ENCODE measurements around the gene MT1X. TPM values are rescaled to one million over a fixed set of nuclear protein-coding genes. Genes with fewer than 3 reads are reported as not detected.
A peak's percentile ranks its signal among the peaks of the same experiment; 100 is the strongest.

Gene MT1X
- polyA plus RNA-seq, 2 of the 4 experiments (the other 2 are of a cell fraction), result 44.0 to 131 TPM

DNA sequence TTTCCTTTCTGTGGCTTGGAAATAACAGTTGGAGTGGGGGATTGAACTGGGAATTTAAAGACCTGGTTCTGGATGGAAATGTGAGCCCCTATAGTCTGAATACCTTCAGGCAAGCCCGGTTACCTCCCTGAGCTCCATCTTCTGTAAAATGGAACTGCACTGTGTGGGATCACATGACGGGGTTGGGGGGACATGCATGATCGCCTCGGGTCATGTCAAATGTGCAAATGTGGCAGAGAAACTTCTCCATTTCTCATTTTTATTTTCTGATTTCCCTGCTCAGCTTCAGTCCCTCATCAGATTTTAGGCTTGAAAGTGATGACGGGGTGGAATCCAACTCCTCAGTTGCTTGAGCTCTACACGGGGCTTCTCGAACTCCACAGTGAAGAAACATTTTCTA is 29.1 kb upstream of the MT1X start:
- FAIRE-seq, result no peak
- CTCF ChIA-PET, result interaction anchor here (1.3 to 25.6 kb wide), 3 partner anchors 10 to 44 kb away, joined by 5 to 340 read pairs (median 15); partner anchors contain the start of gene MT2A
- Histone ChIP-seq H3K4me2 (no peak overlapping the region), H3K4me1 (peaks cover 14% of the 10 kb centered on the region; the same call in 2 of the 3 replicates), H3K27ac (no peak overlapping the region), H3K4me3 (no peak overlapping the region), H3K9me3 (no peaks in the 10 kb centered on the region)
- TF ChIP-seq TFCP2L1 (CRISPR knock-in tag; IDR thresholded peaks at IDR 0.05) (no peak), HDAC2 (IDR thresholded peaks at IDR 0.05) (no peak), ZC3H11A (IDR thresholded peaks at IDR 0.05) (no peak), CHD4 (IDR thresholded peaks at IDR 0.05; ENCODE audit: borderline replicate concordance) (no peak), POLR2A (IDR thresholded peaks at IDR 0.05; ENCODE audit: low read length) (no peak), CBX2 (IDR thresholded peaks at IDR 0.05; ENCODE audit: borderline replicate concordance, low read depth) (no peak), SREBF2 (IDR thresholded peaks at IDR 0.05) (no peak), CBX8 (IDR thresholded peaks at IDR 0.05) (no peak), MAZ (IDR thresholded peaks at IDR 0.05; ENCODE audit: borderline replicate concordance, low read depth, low read length) (no peak), RCOR1 (IDR thresholded peaks at IDR 0.05; ENCODE audit: low read depth, low read length) (no peak)
- TF ChIP-seq, protein P1, sequence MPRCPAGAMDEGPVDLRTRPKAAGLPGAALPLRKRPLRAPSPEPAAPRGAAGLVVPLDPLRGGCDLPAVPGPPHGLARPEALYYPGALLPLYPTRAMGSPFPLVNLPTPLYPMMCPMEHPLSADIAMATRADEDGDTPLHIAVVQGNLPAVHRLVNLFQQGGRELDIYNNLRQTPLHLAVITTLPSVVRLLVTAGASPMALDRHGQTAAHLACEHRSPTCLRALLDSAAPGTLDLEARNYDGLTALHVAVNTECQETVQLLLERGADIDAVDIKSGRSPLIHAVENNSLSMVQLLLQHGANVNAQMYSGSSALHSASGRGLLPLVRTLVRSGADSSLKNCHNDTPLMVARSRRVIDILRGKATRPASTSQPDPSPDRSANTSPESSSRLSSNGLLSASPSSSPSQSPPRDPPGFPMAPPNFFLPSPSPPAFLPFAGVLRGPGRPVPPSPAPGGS (IDR thresholded peaks at IDR 0.05), result no peak
- TF ChIP-seq, protein P2, sequence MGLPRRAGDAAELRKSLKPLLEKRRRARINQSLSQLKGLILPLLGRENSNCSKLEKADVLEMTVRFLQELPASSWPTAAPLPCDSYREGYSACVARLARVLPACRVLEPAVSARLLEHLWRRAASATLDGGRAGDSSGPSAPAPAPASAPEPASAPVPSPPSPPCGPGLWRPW (IDR thresholded peaks at IDR 0.05), result no peak
- TF ChIP-seq, protein P3, sequence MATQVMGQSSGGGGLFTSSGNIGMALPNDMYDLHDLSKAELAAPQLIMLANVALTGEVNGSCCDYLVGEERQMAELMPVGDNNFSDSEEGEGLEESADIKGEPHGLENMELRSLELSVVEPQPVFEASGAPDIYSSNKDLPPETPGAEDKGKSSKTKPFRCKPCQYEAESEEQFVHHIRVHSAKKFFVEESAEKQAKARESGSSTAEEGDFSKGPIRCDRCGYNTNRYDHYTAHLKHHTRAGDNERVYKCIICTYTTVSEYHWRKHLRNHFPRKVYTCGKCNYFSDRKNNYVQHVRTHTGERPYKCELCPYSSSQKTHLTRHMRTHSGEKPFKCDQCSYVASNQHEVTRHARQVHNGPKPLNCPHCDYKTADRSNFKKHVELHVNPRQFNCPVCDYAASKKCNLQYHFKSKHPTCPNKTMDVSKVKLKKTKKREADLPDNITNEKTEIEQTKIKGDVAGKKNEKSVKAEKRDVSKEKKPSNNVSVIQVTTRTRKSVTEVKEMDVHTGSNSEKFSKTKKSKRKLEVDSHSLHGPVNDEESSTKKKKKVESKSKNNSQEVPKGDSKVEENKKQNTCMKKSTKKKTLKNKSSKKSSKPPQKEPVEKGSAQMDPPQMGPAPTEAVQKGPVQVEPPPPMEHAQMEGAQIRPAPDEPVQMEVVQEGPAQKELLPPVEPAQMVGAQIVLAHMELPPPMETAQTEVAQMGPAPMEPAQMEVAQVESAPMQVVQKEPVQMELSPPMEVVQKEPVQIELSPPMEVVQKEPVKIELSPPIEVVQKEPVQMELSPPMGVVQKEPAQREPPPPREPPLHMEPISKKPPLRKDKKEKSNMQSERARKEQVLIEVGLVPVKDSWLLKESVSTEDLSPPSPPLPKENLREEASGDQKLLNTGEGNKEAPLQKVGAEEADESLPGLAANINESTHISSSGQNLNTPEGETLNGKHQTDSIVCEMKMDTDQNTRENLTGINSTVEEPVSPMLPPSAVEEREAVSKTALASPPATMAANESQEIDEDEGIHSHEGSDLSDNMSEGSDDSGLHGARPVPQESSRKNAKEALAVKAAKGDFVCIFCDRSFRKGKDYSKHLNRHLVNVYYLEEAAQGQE (IDR thresholded peaks at IDR 0.05), result no peak
- WGBS (ENCODE audit: missing lambda C conversion rate), result 91% methylated on average over 7 of the region's 7 CpGs
- DNase-seq (ENCODE audit: low read depth in 1 of 2, low spot score in 1 of 2), result no peak
- no peak for ATAC-seq
- POLR2A ChIA-PET, result no interaction called here

DNA sequence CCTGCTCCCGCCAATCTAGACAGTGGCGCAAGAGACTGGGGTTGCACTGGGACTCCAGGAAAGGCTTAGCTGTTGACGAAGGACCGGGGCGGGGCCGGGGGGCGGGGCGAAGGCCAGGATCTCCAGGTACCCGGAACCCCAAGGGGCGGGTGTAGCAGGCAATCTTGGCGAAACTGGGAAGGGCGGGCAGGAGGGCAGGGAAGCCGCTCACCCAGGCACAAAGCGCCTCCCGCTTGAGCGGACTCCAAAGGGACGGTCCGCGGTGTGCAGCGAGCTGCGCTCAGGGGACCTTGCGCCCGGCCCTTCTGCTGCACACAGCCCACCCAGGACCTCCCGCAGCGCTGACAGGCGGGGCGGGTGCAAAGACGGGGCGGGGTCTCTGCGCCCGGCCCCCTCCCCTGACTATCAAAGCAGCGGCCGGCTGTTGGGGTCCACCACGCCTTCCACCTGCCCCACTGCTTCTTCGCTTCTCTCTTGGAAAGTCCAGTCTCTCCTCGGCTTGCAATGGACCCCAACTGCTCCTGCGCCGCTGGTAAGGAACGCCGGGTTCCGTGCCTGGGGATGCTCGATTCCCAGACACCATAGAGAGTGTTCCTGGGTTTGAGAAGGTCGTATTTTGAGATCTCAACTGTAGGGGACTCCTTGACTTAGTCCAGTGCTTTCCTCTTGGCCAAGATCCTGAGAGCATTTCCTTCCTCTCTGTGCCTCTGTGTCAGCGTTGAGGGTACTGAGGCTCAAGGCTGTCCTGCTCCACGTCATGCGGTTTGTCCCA is 24.5 kb upstream of the MT1X start, which contains the start of gene MT1F:
MT1F (plus strand) TSS at position 405 of the 772 bp plus-strand sequence; CDS start at position 505, 100 bp downstream.
- 24% methylated on average over 35 of the region's 46 CpGs for WGBS (ENCODE audit: missing lambda C conversion rate)
- CTCF ChIA-PET, result interaction anchor here (0.8 to 25.6 kb wide), 5 partner anchors 15 to 144 kb away, joined by 3 to 340 read pairs (median 4); partner anchors contain the start of gene MT2A

More for the DNA sequence above, 24.5 kb upstream of the MT1X start, which contains the start of gene MT1F:
- POLR2A ChIA-PET, result interaction anchor here (0.5 to 1.4 kb wide), 13 partner anchors 10 to 178 kb away, joined by 3 to 16 read pairs (median 4); partner anchors contain the start of genes MT1G, MT1X and MT2A
- Histone ChIP-seq H3K4me1 (peaks cover 6% of the 10 kb centered on the region; the same call in 2 of the 3 replicates), H3K9me3 (no peaks in the 10 kb centered on the region), H3K27ac (peak within 1 kb of the TSS; percentile 75 to 83), H3K4me3 (peak within 1 kb of the TSS; percentile 56), H3K4me2 (peak within 1 kb of the TSS; percentile 87)
- DNase-seq (ENCODE audit: low read depth in 1 of 2, low spot score in 1 of 2) (peak; percentile 75 to 78), FAIRE-seq (no peak), ATAC-seq (peak; percentile 93 to 94)
- TF ChIP-seq, protein P4, sequence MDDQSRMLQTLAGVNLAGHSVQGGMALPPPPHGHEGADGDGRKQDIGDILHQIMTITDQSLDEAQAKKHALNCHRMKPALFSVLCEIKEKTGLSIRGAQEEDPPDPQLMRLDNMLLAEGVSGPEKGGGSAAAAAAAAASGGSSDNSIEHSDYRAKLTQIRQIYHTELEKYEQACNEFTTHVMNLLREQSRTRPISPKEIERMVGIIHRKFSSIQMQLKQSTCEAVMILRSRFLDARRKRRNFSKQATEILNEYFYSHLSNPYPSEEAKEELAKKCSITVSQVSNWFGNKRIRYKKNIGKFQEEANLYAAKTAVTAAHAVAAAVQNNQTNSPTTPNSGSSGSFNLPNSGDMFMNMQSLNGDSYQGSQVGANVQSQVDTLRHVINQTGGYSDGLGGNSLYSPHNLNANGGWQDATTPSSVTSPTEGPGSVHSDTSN (IDR thresholded peaks at IDR 0.05), result no peak
- no peak for TF ChIP-seq KDM1A (IDR thresholded peaks at IDR 0.05; ENCODE audit: low read depth)
- no peak for TF ChIP-seq MYC (IDR thresholded peaks at IDR 0.05; ENCODE audit: borderline replicate concordance, low read length)
- TF ChIP-seq POLR2A (IDR thresholded peaks at IDR 0.05; ENCODE audit: low read length), result 0 out of 2 replicates have a peak, but pooled peaks have one; percentile 15
- TF ChIP-seq ZNF302 (CRISPR knock-in tag; IDR thresholded peaks at IDR 0.05), result no peak
- TF ChIP-seq JUNB (IDR thresholded peaks at IDR 0.05), result no peak
- TF ChIP-seq FOSB (CRISPR knock-in tag; IDR thresholded peaks at IDR 0.05), result no peak
- no peak for TF ChIP-seq HOXB13 (CRISPR knock-in tag; IDR thresholded peaks at IDR 0.05; ENCODE audit: low read depth)
- TF ChIP-seq, protein P5, sequence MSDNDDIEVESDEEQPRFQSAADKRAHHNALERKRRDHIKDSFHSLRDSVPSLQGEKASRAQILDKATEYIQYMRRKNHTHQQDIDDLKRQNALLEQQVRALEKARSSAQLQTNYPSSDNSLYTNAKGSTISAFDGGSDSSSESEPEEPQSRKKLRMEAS (IDR thresholded peaks at IDR 0.05), result no peak
- no peak for TF ChIP-seq CHD4 (IDR thresholded peaks at IDR 0.05; ENCODE audit: borderline replicate concordance)
- no peak for TF ChIP-seq HEYL (CRISPR knock-in tag; IDR thresholded peaks at IDR 0.05)
- TF ChIP-seq SMC3 (IDR thresholded peaks at IDR 0.05), result peak; percentile 13; the same call in 1 of the 3 replicates
- peak in 1 of 2 experiments; percentile 68; a peak in 2 of 4 replicates for TF ChIP-seq CEBPB (IDR thresholded peaks at IDR 0.05)
